Endodermal cell (in vitro differentiated cells): ENCODE data around the gene ZSCAN5A. TPM values are rescaled to one million over a fixed set of nuclear protein-coding genes. Genes with fewer than 3 reads are reported as not detected.
A peak's percentile ranks its signal among the peaks of the same experiment; 100 is the strongest.
"Not testable (repeated sequence)": the region's sequence is repeated elsewhere in the genome, so short reads cannot be mapped to it uniquely, and the experiment has no call there.

ENCODE experiments used
- DNase-seq: peaks from one replicate; pipeline ENCODE4 v3.0.0-alpha.2; 2017
- H3K27ac ChIP-seq: 2 replicates; pipeline ENCODE4 v1.5.1; 2013; ENCODE audit warnings: mild to moderate bottlenecking, low read depth, low read length, moderate library complexity
- H3K27me3 ChIP-seq: 2 replicates; pipeline ENCODE4 v1.6.1; 2013; ENCODE audit warnings: mild to moderate bottlenecking, low read length, moderate library complexity; ENCODE audit not compliant: insufficient read depth, control insufficient read depth, poor library complexity, severe bottlenecking
- H3K36me3 ChIP-seq: 2 replicates; pipeline ENCODE4 v1.7.0; 2013; ENCODE audit warnings: mild to moderate bottlenecking, low read length, moderate library complexity; ENCODE audit not compliant: control insufficient read depth, insufficient read depth
- H3K4me1 ChIP-seq: one replicate; pipeline ENCODE4 v1.7.0; 2013; ENCODE audit warnings: low read length; ENCODE audit not compliant: control insufficient read depth, insufficient read depth
- H3K4me3 ChIP-seq: 2 replicates; pipeline ENCODE4 v1.5.1; 2013; ENCODE audit warnings: mild to moderate bottlenecking, low read length, moderate library complexity
- H3K9ac ChIP-seq: 2 replicates; pipeline ENCODE4 v1.6.1; 2013; ENCODE audit warnings: mild to moderate bottlenecking, low read length, moderate library complexity; ENCODE audit not compliant: poor library complexity, severe bottlenecking; ENCODE audit errors: extremely low read depth
- H3K9me3 ChIP-seq: 2 replicates; pipeline ENCODE4 v1.6.1; 2013; ENCODE audit warnings: mild to moderate bottlenecking, low read length, moderate library complexity; ENCODE audit not compliant: control insufficient read depth
- H3K27ac Mint-ChIP-seq: 2 replicates; pipeline ENCODE4 v1.8.0; 2020; ENCODE audit warnings: mixed read lengths
- H3K27me3 Mint-ChIP-seq: 2 replicates; pipeline ENCODE4 v1.8.0; 2021; ENCODE audit warnings: mild to moderate bottlenecking, mixed read lengths; ENCODE audit not compliant: insufficient read depth
- H3K36me3 Mint-ChIP-seq: 2 replicates; pipeline ENCODE4 v1.8.0; 2020; ENCODE audit warnings: low read depth, mixed read lengths
- H3K4me1 Mint-ChIP-seq: 2 replicates; pipeline ENCODE4 v1.8.0; 2020; ENCODE audit warnings: mixed read lengths
- H3K4me3 Mint-ChIP-seq: 2 replicates; pipeline ENCODE4 v1.8.0; 2020; ENCODE audit warnings: mild to moderate bottlenecking, moderate library complexity, mixed read lengths
- H3K9me3 Mint-ChIP-seq: 2 replicates; pipeline ENCODE4 v1.8.0; 2020; ENCODE audit warnings: mild to moderate bottlenecking, mixed read lengths
- CTCF ChIP-seq: fragments of 200-600 bp; sonication (generic); conservative IDR thresholded peaks from 2 replicates; pipeline ENCODE4 v1.5.0; 2021; ENCODE audit warnings: antibody characterized with exemption, mild to moderate bottlenecking
- WGBS, 2 experiments: methylation state at CpG; one replicate each; pipeline versions ENCODE4 v1.1.5 to v1.1.7; 2013; ENCODE audit warnings: missing lambda C conversion rate in 2 of 2, mixed read lengths in 1 of 2; ENCODE audit not compliant: insufficient coverage in 1 of 2, insufficient read length in 1 of 2; 5-methylcytosine and 5-hydroxymethylcytosine counted together
- total RNA-seq, 2 donors: library from RNA; stranded (reverse); fragmentation: NEBNext Ultra II Directional in 1 of 2; extraction: Animal tissue kit (Norgen Biotek cat#: 25700) in 1 of 2; gene quantifications; 2 replicates in 1 of 2; 3 replicates in 1 of 2; pipeline ENCODE4 v1.2.1, GENCODE V29; 2021

The ZSCAN5A gene
- total RNA-seq, 2 donors from 2014 or later: 11.9 to 20.8 TPM

GRCh38 chr19:56209091-56209490, 105.5 kb downstream of the ZSCAN5A start:
- peaks cover 26% of the 10 kb centered on the region for H3K27me3 Mint-ChIP-seq
- H3K9me3 Mint-ChIP-seq: no peaks in the 10 kb centered on the region
- no peaks in the 10 kb centered on the region for H3K4me1 Mint-ChIP-seq
- no peaks in the 10 kb centered on the region for H3K27me3 ChIP-seq
- no peaks in the 10 kb centered on the region for H3K36me3 Mint-ChIP-seq
- no peak for DNase-seq
- no peak overlapping the region for H3K27ac Mint-ChIP-seq
- H3K36me3 ChIP-seq: no peaks in the 10 kb centered on the region
- no peak overlapping the region for H3K4me3 Mint-ChIP-seq
- no peak overlapping the region for H3K27ac ChIP-seq
- 93 to 98% methylated on average over 9 to 11 of the region's 12 CpGs for WGBS, 2 experiments
- H3K9me3 ChIP-seq: no peaks in the 10 kb centered on the region
- no peak for TF ChIP-seq CTCF
- no peak overlapping the region for H3K9ac ChIP-seq
- no peak overlapping the region for H3K4me3 ChIP-seq
- H3K4me1 ChIP-seq: no peaks in the 10 kb centered on the region

GRCh38 chr19:56207581-56207980, 107.1 kb downstream of the ZSCAN5A start:
- not testable (repeated sequence) for H3K4me3 Mint-ChIP-seq, H3K9ac ChIP-seq, H3K9me3 ChIP-seq, H3K36me3 ChIP-seq, H3K4me1 Mint-ChIP-seq, H3K27ac ChIP-seq, H3K27ac Mint-ChIP-seq, H3K36me3 Mint-ChIP-seq, DNase-seq, H3K4me1 ChIP-seq, H3K27me3 ChIP-seq, H3K9me3 Mint-ChIP-seq, H3K4me3 ChIP-seq
- TF ChIP-seq CTCF: peak; percentile 39
- peaks cover 35% of the 10 kb centered on the region for H3K27me3 Mint-ChIP-seq
- 87 to 100% methylated on average over 1 to 3 of the region's 5 CpGs for WGBS, 2 experiments

- Histone ChIP-seq H3K9ac (no peak within 1 kb of the TSS), H3K4me1 (no peaks in the 10 kb centered on the region), H3K9me3 (no peaks in the 10 kb centered on the region), H3K27ac (no peak within 1 kb of the TSS), H3K36me3 (no peaks in the 10 kb centered on the region), H3K4me3 (no peak within 1 kb of the TSS), H3K27me3 (peaks cover 6% of the 10 kb centered on the region)
- Mint-ChIP-seq H3K4me1 (no peaks in the 10 kb centered on the region), H3K9me3 (no peaks in the 10 kb centered on the region), H3K27me3 (peaks cover 32% of the 10 kb centered on the region), H3K27ac (no peak within 1 kb of the TSS), H3K36me3 (no peaks in the 10 kb centered on the region), H3K4me3 (no peak within 1 kb of the TSS)
- no peak for DNase-seq
- WGBS, 2 experiments: 69 to 73% methylated on average over 2 to 3 of the region's 3 CpGs
- TF ChIP-seq CTCF: no peak
Measured at GRCh38 chr19:56201973-56202372, 112.7 kb downstream of the ZSCAN5A start, which contains the start of gene ZSCAN5C. Gene ZSCAN5C (plus strand): TSS chr19:56202273. CDS start chr19:56205914, 3,641 bp downstream.
